Vagina (tissue), 2 donors: ENCODE results near the gene TUBGCP2. TPM values are rescaled to one million over a fixed set of nuclear protein-coding genes. Genes with fewer than 3 reads are reported as not detected.

Source experiments
- DNase-seq, 2 donors: peaks; one replicate each; pipeline ENCODE4 v3.0.0-alpha.2; 2017; ENCODE audit errors: extremely low spot score in 2 of 2
- H3K27ac ChIP-seq: fragments of 200-600 bp; sonication (generic); one replicate; pipeline ENCODE4 v1.5.1; 2019
- H3K27me3 ChIP-seq: fragments of 200-600 bp; sonication (generic); one replicate; pipeline ENCODE4 v1.5.1; 2019
- H3K36me3 ChIP-seq, 2 donors: fragments of 200-600 bp; sonication (generic); one replicate each; pipeline ENCODE4 v1.5.1; 2017 to 2019
- H3K4me1 ChIP-seq: fragments of 200-600 bp; sonication (generic); one replicate; pipeline ENCODE4 v1.5.1; 2019
- H3K4me3 ChIP-seq, 2 donors: fragments of 200-600 bp; sonication (generic); 1 replicate in 1 of 2; 2 replicates in 1 of 2; pipeline ENCODE4 v1.5.1; 2016 to 2019
- H3K9me3 ChIP-seq: fragments of 200-600 bp; sonication (generic); one replicate; pipeline ENCODE4 v1.5.1; 2019
- POLR2A ChIP-seq, 2 donors: fragments of 450-650 bp; IDR thresholded peaks; one replicate each; pipeline ENCODE4 v1.6.1; 2017; ENCODE audit warnings: antibody characterized with exemption in 2 of 2, mild to moderate bottlenecking in 2 of 2, moderate library complexity in 2 of 2
- POLR2AphosphoS5 ChIP-seq, 2 donors: sonication (generic); formaldehyde crosslinking; IDR thresholded peaks; one replicate each; pipeline ENCODE4 v1.9.0; 2017; ENCODE audit warnings: antibody characterized with exemption in 2 of 2, mild to moderate bottlenecking in 2 of 2, low read depth in 1 of 2; ENCODE audit not compliant: insufficient read depth in 1 of 2
- intact Hi-C: fragments of 100-400 bp; cut with DNase I; formaldehyde crosslinking; loops from one replicate; pipeline ENCODE4 v1.15.1; 2023
- total RNA-seq: library from RNA; depleted of rRNA; stranded (reverse); fragments of >200 nt; gene quantifications from one replicate; pipeline ENCODE4 v1.2.3, GENCODE V29; 2016
- TF ChIP-seq, protein P1 (sequence below), 3 experiments: fragments of 450-650 bp in 2 of 3; fragments of 200-600 bp in 1 of 3; sonication (generic) in 1 of 3; IDR thresholded peaks; one replicate each; pipeline ENCODE4 v1.5.1; 2017 to 2019; ENCODE audit warnings: antibody characterized with exemption in 3 of 3, mild to moderate bottlenecking in 2 of 3, moderate library complexity in 2 of 3

The TUBGCP2 gene
- total RNA-seq, 1 donor from 2014 or later = 41.7 TPM

- Histone ChIP-seq H3K27ac (no peak overlapping the region), H3K4me3 (peak overlapping the region in 1 of 2 donors; percentile 30)
Measured at GRCh38 chr10:133274751-133275683, 33.7 kb downstream of the TUBGCP2 start.

DNA sequence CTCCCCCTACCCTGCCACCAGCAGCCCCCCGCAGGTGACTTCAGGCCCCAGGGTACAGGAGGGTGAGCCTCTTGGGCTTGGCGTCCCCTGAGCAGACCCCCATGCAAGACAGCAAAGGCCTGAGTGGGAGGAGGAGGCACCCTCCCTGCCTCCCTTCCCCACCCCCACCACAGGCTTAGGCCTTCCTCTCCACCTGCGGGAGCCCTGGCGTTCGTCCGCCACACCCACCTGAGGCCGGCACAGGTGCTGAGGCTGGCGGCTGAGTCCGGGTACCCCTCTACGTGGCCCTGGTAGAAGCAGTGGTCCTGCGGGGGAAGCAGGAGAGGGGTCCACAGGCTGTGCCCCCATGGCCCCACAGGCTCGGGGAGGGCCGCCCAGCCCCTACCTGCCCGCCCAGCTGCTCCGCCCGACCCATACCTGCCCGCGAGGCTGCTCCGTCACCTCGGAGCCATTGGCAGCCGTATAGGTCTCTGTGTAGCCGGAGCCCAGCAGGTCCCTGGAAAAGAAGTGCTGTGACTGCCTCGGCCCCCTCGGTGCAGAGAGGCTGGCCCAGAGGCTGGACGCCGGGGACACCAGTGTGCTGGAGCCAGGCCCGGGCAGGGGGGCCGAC, 35.0 kb downstream of the TUBGCP2 start:
- intact Hi-C loops = no loop called here
- no peaks in the 10 kb centered on the region for H3K27me3 ChIP-seq
- no peak overlapping the region for H3K27ac ChIP-seq
- no peaks in the 10 kb centered on the region for H3K9me3 ChIP-seq
- H3K4me1 ChIP-seq = peaks cover 16% of the 10 kb centered on the region
- H3K4me3 ChIP-seq = no peak overlapping the region
- peaks cover 0 to 1% of the 10 kb centered on the region in 2 donors for H3K36me3 ChIP-seq
- TF ChIP-seq, protein P1, sequence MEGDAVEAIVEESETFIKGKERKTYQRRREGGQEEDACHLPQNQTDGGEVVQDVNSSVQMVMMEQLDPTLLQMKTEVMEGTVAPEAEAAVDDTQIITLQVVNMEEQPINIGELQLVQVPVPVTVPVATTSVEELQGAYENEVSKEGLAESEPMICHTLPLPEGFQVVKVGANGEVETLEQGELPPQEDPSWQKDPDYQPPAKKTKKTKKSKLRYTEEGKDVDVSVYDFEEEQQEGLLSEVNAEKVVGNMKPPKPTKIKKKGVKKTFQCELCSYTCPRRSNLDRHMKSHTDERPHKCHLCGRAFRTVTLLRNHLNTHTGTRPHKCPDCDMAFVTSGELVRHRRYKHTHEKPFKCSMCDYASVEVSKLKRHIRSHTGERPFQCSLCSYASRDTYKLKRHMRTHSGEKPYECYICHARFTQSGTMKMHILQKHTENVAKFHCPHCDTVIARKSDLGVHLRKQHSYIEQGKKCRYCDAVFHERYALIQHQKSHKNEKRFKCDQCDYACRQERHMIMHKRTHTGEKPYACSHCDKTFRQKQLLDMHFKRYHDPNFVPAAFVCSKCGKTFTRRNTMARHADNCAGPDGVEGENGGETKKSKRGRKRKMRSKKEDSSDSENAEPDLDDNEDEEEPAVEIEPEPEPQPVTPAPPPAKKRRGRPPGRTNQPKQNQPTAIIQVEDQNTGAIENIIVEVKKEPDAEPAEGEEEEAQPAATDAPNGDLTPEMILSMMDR (IDR thresholded peaks at IDR 0.05) = no peak
- no peak for TF ChIP-seq POLR2A (IDR thresholded peaks at IDR 0.05)
- TF ChIP-seq POLR2AphosphoS5 (IDR thresholded peaks at IDR 0.05; ENCODE audit: insufficient read depth in 1 of 2, low read depth in 1 of 2) = no peak
- DNase-seq = no peak

More at GRCh38 chr10:133274751-133275683, 33.7 kb downstream of the TUBGCP2 start:
- TF ChIP-seq POLR2AphosphoS5 (IDR thresholded peaks at IDR 0.05; ENCODE audit: insufficient read depth in 1 of 2, low read depth in 1 of 2) = no peak
- TF ChIP-seq, protein P1 (IDR thresholded peaks at IDR 0.05) = no peak
- H3K36me3 ChIP-seq = peaks cover 0 to 15% of the 10 kb centered on the region in 2 donors
- H3K4me1 ChIP-seq = peaks cover 16% of the 10 kb centered on the region
- DNase-seq = no peak
- intact Hi-C loops = no loop called here
- no peaks in the 10 kb centered on the region for H3K9me3 ChIP-seq
- no peaks in the 10 kb centered on the region for H3K27me3 ChIP-seq

DNA sequence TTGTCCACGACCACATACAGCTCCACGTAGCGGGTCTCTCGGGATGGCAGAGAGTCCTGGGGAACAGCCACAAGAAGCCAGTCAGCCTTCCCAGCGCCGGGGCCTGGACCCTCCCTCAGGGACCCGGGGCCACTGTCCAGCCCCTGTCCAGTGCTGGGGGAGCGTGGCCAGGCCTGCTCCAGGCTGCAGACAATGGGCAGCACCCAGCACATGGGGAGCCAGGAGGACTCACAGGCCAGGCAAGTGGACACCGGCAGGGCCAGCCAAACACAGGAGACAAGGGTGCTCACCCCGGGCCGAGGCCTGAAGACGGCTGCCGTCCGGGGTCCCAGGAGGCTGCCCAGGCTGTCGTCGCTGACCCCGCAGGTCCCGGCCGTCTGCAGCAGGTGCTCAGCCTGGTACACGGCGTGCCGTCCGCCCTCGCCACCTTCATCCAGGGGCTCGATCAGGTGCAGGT, 35.7 kb downstream of the TUBGCP2 start:
- TF ChIP-seq POLR2A (IDR thresholded peaks at IDR 0.05) (no peak), POLR2AphosphoS5 (IDR thresholded peaks at IDR 0.05; ENCODE audit: insufficient read depth in 1 of 2, low read depth in 1 of 2) (no peak)
- TF ChIP-seq, protein P1 (IDR thresholded peaks at IDR 0.05) = no peak
- Histone ChIP-seq H3K36me3 (no peaks in the 10 kb centered on the region), H3K9me3 (no peaks in the 10 kb centered on the region)

DNA sequence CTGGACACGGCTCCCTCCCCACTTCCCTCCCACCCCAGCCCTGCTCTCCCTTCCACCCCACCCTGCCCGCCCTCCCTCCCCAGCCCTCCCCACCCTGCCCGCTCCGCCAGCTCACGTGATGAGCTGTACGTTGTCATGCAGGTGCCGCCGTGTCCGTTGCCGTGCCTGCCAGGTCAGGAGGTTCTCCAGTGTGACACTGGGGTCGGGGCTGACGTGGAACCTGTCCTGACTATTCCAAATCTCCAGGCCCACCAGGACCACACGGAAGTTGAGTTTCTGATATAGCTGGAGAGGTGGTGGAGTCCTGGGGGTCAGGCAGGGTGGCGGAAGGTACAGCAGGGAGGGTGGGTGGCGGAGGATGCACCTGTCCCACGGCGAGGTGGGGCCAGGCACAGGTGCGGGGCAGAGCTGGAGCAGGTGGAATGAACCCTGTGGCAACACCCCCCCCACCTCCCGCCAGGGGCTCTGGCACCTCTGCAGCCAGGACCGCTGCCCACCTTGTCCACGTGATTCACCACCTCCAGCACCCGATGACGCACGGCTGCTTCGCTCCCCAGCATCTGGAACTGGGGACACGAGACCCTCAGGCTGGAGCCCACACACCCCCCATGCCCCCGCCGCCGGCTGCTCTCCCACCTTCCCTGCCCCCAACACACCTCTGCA, 36.2 kb downstream of the TUBGCP2 start:
- intact Hi-C loops = no loop called here
- no peak for DNase-seq
- Histone ChIP-seq H3K9me3 (no peaks in the 10 kb centered on the region), H3K4me3 (no peak overlapping the region), H3K27ac (no peak overlapping the region), H3K4me1 (peaks cover 12% of the 10 kb centered on the region), H3K27me3 (no peaks in the 10 kb centered on the region), H3K36me3 (no peaks in the 10 kb centered on the region)
- TF ChIP-seq POLR2A (IDR thresholded peaks at IDR 0.05) (no peak), POLR2AphosphoS5 (IDR thresholded peaks at IDR 0.05; ENCODE audit: insufficient read depth in 1 of 2, low read depth in 1 of 2) (no peak)
- TF ChIP-seq, protein P1 (IDR thresholded peaks at IDR 0.05) = no peak

More for the DNA sequence above, 35.7 kb downstream of the TUBGCP2 start:
- Histone ChIP-seq H3K4me1 (peaks cover 16% of the 10 kb centered on the region), H3K27ac (no peak overlapping the region), H3K4me3 (no peak overlapping the region), H3K27me3 (no peaks in the 10 kb centered on the region)
- no peak for DNase-seq
- intact Hi-C loops = no loop called here
